ENCODE measurements around the gene SEC11C. TPM values are rescaled to one million over a fixed set of nuclear protein-coding genes. Genes with fewer than 3 reads are reported as not detected.

SEC11C gene
- total and polyA plus RNA-seq, 2 of the 8 experiments (the other 6 are each of a cell fraction or from before 2014, with no cell fraction given): 27.1 to 59.3 TPM

- H4K91ac ChIP-seq (replicated peaks; ENCODE audit: insufficient read length, low read length): no peak overlapping the region
- H3K4me1 ChIP-seq (replicated peaks in 1 of 4; ENCODE audit: control insufficient read depth in 3 of 4, insufficient read depth in 4 of 4, low read length in 3 of 4): no peaks in the 10 kb centered on the region
- CTCF ChIA-PET (ENCODE audit: partially characterized antibody): interaction anchor here (0.9 to 2.2 kb wide), 7 partner anchors 13 to 1042 kb away, joined by 3 to 5 read pairs (median 4); partner anchors contain the start of gene SEC11C
- peaks cover 0 to 7% of the 10 kb centered on the region in 2 experiments; a peak in 2 of 4 replicates for H3K9me3 ChIP-seq (ENCODE audit: insufficient read depth in 2 of 2, low read depth in 1 of 2, low read length in 1 of 2)
- H3K9ac ChIP-seq (replicated peaks in 1 of 4; ENCODE audit: extremely low read depth in 1 of 4, low read depth in 3 of 4, low read length in 3 of 4): no peak overlapping the region
- no peaks in the 10 kb centered on the region for H3K79me2 ChIP-seq (ENCODE audit: control insufficient read depth in 1 of 2, insufficient read depth in 2 of 2, low read length in 2 of 2)
- no peak overlapping the region for H3K18ac ChIP-seq (ENCODE audit: extremely low read depth, low read length)
- H2BK15ac ChIP-seq (ENCODE audit: low read length): no peak overlapping the region
- H4K5ac ChIP-seq (ENCODE audit: insufficient read length, low read depth, low read length): no peak overlapping the region
- H3K4me2 ChIP-seq (ENCODE audit: insufficient read depth in 1 of 2, low read depth in 2 of 2, low read length in 2 of 2): no peak overlapping the region
- H3K4ac ChIP-seq (replicated peaks; ENCODE audit: insufficient read length, low read depth, low read length): no peak overlapping the region
- H2BK120ac ChIP-seq (replicated peaks; ENCODE audit: low read depth, low read length): no peak overlapping the region
- no peaks in the 10 kb centered on the region for H3K36me3 ChIP-seq (ENCODE audit: control insufficient read depth in 2 of 4, insufficient read depth in 4 of 4, low read length in 3 of 4)
- H2BK12ac ChIP-seq (ENCODE audit: low read depth, low read length): no peak overlapping the region
- no peak overlapping the region for H2BK5ac ChIP-seq (ENCODE audit: low read depth, low read length)
- no peaks in the 10 kb centered on the region for H3K27me3 ChIP-seq (replicated peaks in 1 of 4; ENCODE audit: control insufficient read depth in 3 of 4, extremely low read depth in 1 of 4, insufficient read depth in 3 of 4, low read length in 3 of 4)
- no peak overlapping the region for H3K27ac ChIP-seq (ENCODE audit: low read depth, low read length)
- H3K56ac ChIP-seq (replicated peaks; ENCODE audit: insufficient read length, low read depth, low read length): no peak overlapping the region
- no peaks in the 10 kb centered on the region for H4K20me1 ChIP-seq (replicated peaks in 1 of 2; ENCODE audit: control insufficient read depth in 1 of 2, insufficient read depth in 2 of 2, low read length in 2 of 2)
- H3K23ac ChIP-seq (ENCODE audit: insufficient read length): no peak overlapping the region
- H3K23me2 ChIP-seq (ENCODE audit: low read depth, low read length): no peaks in the 10 kb centered on the region
- WGBS, 2 experiments (ENCODE audit: extremely low coverage in 1 of 2, insufficient coverage in 1 of 2, insufficient read length in 1 of 2, insufficient replicate concordance in 2 of 2, low coverage in 1 of 2, low lambda C conversion rate in 2 of 2, missing lambda C conversion rate in 1 of 2): 84% methylated on average over 4 of the region's 4 CpGs; no CpG with 5 or more reads in 1 of the 2 experiments
- no peak overlapping the region for H3K4me3 ChIP-seq (ENCODE audit: extremely low read depth in 1 of 4, insufficient read depth in 2 of 4, low read depth in 3 of 4, low read length in 4 of 4)
- DNase-seq (ENCODE audit: low read depth in 1 of 2, low spot score in 2 of 2) (no peak), FAIRE-seq (no peak)
- H3K14ac ChIP-seq (ENCODE audit: insufficient read length): no peak overlapping the region
- no peak overlapping the region for H2AK5ac ChIP-seq (ENCODE audit: low read depth, low read length)
- H3K79me1 ChIP-seq (ENCODE audit: low read depth, low read length): no peaks in the 10 kb centered on the region
- POLR2A ChIA-PET (ENCODE audit: partially characterized antibody): interaction anchor here (0.7 kb wide), 2 partner anchors 35 to 545 kb away, joined by 3 read pairs; no protein-coding TSS in a partner anchor
- no peak overlapping the region for H2BK20ac ChIP-seq (ENCODE audit: low read length)
- no peak overlapping the region for H2AFZ ChIP-seq (ENCODE audit: low read length)
- H4K8ac ChIP-seq (ENCODE audit: extremely low read depth, insufficient read depth, low read length): no peak overlapping the region
- TF ChIP-seq HDAC6 (IDR thresholded peaks at IDR 0.05; ENCODE audit: low read depth, low read length) (no peak), ATF3 (IDR thresholded peaks at IDR 0.05; ENCODE audit: insufficient read depth, low read depth, low read length) (no peak), YY1 (IDR thresholded peaks at IDR 0.05; ENCODE audit: low read depth, low read length) (no peak), CHD1 (IDR thresholded peaks at IDR 0.05; ENCODE audit: low read depth, low read length) (no peak), EP300 (IDR thresholded peaks at IDR 0.05; ENCODE audit: borderline replicate concordance in 1 of 2, low read depth in 2 of 2, low read length in 2 of 2) (no peak), RXRA (IDR thresholded peaks at IDR 0.05; ENCODE audit: insufficient read depth, low read depth, low read length) (no peak), RAD21 (IDR thresholded peaks at IDR 0.05 in 1 of 2, conservative IDR thresholded peaks at IDR 0.05 in 1 of 2; ENCODE audit: low read depth in 2 of 2, low read length in 2 of 2) (no peak), TAF1 (IDR thresholded peaks at IDR 0.05; ENCODE audit: low read depth, low read length) (no peak), KDM5A (IDR thresholded peaks at IDR 0.05; ENCODE audit: low read length) (no peak), KDM4A (IDR thresholded peaks at IDR 0.05; ENCODE audit: low read depth, low read length, severe bottlenecking) (no peak), USF2 (IDR thresholded peaks at IDR 0.05; ENCODE audit: low read length) (no peak), CTBP2 (IDR thresholded peaks at IDR 0.05; ENCODE audit: borderline replicate concordance, insufficient read depth, insufficient read length, low read length) (no peak)
Measured at GRCh38 chr18:59177485-59177884, 37.8 kb downstream of the SEC11C start.
